ENCODE results near the gene PPP1R26. TPM values are rescaled to one million over a fixed set of nuclear protein-coding genes. Genes with fewer than 3 reads are reported as not detected.
A peak's percentile ranks its signal among the peaks of the same experiment; 100 is the strongest.

Gene PPP1R26
- total and polyA plus RNA-seq, 9 of the 15 experiments (the other 6 are each of a cell fraction or from before 2014, with no cell fraction given): 0.77 to 26.8 (median 9.3) TPM

DNA sequence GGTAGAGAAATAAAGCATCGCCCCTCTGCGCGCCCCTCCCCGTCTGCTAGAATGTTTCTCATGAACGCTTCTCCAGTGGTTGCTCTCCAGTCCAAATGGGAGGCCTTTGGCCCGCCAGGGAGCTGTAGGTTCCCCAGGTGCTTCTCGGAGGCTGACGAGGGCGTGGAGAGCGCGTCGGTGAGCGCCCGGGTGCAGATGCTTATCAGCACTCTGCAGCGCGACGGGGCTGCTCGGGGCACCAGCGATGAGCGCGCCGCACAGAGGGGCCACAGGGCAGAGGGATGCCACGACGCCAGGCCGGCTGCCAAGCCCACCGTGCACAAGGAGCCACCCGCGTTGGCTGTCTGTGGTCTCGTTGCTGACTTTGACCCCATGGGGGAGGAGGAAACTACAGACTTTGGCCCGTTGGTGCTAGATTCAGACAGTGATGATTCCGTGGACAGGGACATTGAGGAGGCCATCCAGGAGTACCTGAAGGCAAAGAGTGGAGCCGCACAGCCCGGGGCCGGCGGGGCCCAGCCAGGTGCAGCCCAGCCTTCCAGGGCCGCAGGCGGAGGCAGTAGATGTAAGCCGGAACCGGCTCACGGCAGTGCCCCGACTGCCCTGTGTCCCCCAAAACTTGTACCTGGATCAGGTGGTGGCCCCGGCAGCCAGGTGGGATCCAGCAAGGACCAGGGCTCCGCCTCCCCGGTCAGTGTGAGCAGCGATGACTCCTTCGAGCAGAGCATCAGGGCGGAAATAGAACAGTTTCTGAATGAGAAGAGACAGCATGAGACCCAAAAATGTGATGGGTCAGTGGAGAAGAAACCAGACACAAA lies 5.1 kb downstream of the PPP1R26 start:
- H3K9me1 ChIP-seq (ENCODE audit: control insufficient read depth, insufficient read depth, low read length): no peaks in the 10 kb centered on the region
- no peak overlapping the region for H2AFZ ChIP-seq (ENCODE audit: low read depth, low read length)
- ATAC-seq (no peak), FAIRE-seq (no peak), DNase-seq (ENCODE audit: extremely low read depth in 1 of 4, low spot score in 3 of 4) (no peak)
- no peaks in the 10 kb centered on the region for H3K9me3 ChIP-seq (replicated peaks; ENCODE audit: control insufficient read depth, insufficient read depth, low read depth, low read length)
- BruUV-seq (replicated peaks): no TSS peak
- ChIA-PET POLR2A (no interaction called here), CTCF (ENCODE audit: low intra/inter-chr PET ratio) (no interaction called here)
- H3K27me3 ChIP-seq (ENCODE audit: control insufficient read depth in 2 of 2, insufficient read depth in 2 of 2, low read length in 2 of 2): no peaks in the 10 kb centered on the region
- no peak overlapping the region for H3K27ac ChIP-seq (ENCODE audit: extremely low read depth, low read depth, low read length)
- H3K79me2 ChIP-seq (ENCODE audit: control insufficient read depth, insufficient read depth, low read length): peaks cover 18% of the 10 kb centered on the region
- H3K4me3 ChIP-seq: no peak overlapping the region
- no peak overlapping the region for H3K9ac ChIP-seq (ENCODE audit: insufficient read depth in 1 of 2, low read depth in 2 of 2, low read length in 2 of 2)
- in situ Hi-C loops (cut with MboI): no loop called here
- H3K36me3 ChIP-seq (ENCODE audit: control insufficient read depth, insufficient read depth, low read length): peaks cover 51% of the 10 kb centered on the region; the same call in 1 of the 3 replicates
- no peaks in the 10 kb centered on the region for H4K20me1 ChIP-seq (replicated peaks; ENCODE audit: control insufficient read depth, insufficient read depth, low read length)
- no peak overlapping the region for H3K4me2 ChIP-seq (ENCODE audit: insufficient read depth, low read length)
- H3K4me1 ChIP-seq (replicated peaks in 1 of 2; ENCODE audit: control insufficient read depth in 2 of 2, insufficient read depth in 2 of 2, low read length in 2 of 2): peaks cover 4 to 25% of the 10 kb centered on the region in 2 experiments; a peak in 4 of 5 replicates
- intact Hi-C loops (cut with micrococcal nuclease): no loop called here
- WGBS (ENCODE audit: insufficient coverage, low coverage, missing lambda C conversion rate): 95% methylated on average over 36 of the region's 47 CpGs
- no peak for TF ChIP-seq PTBP1 (IDR thresholded peaks at IDR 0.05; ENCODE audit: low read depth, low read length)
- TF ChIP-seq, protein P1, sequence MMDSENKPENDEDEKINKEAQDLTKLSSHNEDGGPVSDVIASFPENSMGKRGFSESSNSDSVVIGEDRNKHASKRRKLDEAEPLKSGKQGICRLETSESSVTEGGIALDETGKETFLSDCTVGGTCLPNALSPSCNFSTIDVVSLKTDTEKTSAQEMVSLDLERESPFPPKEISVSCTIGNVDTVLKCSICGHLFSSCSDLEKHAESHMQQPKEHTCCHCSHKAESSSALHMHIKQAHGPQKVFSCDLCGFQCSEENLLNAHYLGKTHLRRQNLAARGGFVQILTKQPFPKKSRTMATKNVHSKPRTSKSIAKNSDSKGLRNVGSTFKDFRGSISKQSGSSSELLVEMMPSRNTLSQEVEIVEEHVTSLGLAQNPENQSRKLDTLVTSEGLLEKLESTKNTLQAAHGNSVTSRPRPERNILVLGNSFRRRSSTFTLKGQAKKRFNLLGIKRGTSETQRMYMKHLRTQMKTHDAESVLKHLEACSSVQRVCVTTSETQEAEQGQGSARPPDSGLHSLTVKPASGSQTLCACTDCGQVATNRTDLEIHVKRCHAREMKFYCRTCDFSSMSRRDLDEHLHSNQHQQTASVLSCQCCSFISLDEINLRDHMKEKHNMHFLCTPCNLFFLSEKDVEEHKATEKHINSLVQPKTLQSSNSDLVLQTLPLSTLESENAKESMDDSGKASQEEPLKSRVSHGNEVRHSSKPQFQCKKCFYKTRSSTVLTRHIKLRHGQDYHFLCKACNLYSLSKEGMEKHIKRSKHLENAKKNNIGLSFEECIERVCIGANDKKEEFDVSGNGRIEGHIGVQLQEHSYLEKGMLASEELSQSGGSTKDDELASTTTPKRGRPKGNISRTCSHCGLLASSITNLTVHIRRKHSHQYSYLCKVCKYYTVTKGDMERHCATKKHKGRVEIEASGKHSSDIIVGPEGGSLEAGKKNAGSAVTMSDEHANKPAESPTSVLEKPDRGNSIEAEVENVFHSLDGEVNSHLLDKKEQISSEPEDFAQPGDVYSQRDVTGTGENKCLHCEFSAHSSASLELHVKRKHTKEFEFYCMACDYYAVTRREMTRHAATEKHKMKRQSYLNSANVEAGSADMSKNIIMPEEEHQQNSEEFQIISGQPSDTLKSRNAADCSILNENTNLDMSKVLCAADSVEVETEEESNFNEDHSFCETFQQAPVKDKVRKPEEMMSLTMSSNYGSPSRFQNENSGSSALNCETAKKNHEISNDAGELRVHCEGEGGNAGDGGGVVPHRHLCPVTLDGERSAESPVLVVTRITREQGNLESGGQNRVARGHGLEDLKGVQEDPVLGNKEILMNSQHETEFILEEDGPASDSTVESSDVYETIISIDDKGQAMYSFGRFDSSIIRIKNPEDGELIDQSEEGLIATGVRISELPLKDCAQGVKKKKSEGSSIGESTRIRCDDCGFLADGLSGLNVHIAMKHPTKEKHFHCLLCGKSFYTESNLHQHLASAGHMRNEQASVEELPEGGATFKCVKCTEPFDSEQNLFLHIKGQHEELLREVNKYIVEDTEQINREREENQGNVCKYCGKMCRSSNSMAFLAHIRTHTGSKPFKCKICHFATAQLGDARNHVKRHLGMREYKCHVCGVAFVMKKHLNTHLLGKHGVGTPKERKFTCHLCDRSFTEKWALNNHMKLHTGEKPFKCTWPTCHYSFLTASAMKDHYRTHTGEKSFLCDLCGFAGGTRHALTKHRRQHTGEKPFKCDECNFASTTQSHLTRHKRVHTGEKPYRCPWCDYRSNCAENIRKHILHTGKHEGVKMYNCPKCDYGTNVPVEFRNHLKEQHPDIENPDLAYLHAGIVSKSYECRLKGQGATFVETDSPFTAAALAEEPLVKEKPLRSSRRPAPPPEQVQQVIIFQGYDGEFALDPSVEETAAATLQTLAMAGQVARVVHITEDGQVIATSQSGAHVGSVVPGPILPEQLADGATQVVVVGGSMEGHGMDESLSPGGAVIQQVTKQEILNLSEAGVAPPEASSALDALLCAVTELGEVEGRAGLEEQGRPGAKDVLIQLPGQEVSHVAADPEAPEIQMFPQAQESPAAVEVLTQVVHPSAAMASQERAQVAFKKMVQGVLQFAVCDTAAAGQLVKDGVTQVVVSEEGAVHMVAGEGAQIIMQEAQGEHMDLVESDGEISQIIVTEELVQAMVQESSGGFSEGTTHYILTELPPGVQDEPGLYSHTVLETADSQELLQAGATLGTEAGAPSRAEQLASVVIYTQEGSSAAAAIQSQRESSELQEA (IDR thresholded peaks at IDR 0.05; ENCODE audit: low read depth): no peak
- TF ChIP-seq GTF2E2 (tag; IDR thresholded peaks at IDR 0.05): no peak
- TF ChIP-seq POLR2G (IDR thresholded peaks at IDR 0.05; ENCODE audit: low read depth, low read length): 0 out of 2 replicates have a peak, but pooled peaks have one; percentile 19
- TF ChIP-seq, protein P2, sequence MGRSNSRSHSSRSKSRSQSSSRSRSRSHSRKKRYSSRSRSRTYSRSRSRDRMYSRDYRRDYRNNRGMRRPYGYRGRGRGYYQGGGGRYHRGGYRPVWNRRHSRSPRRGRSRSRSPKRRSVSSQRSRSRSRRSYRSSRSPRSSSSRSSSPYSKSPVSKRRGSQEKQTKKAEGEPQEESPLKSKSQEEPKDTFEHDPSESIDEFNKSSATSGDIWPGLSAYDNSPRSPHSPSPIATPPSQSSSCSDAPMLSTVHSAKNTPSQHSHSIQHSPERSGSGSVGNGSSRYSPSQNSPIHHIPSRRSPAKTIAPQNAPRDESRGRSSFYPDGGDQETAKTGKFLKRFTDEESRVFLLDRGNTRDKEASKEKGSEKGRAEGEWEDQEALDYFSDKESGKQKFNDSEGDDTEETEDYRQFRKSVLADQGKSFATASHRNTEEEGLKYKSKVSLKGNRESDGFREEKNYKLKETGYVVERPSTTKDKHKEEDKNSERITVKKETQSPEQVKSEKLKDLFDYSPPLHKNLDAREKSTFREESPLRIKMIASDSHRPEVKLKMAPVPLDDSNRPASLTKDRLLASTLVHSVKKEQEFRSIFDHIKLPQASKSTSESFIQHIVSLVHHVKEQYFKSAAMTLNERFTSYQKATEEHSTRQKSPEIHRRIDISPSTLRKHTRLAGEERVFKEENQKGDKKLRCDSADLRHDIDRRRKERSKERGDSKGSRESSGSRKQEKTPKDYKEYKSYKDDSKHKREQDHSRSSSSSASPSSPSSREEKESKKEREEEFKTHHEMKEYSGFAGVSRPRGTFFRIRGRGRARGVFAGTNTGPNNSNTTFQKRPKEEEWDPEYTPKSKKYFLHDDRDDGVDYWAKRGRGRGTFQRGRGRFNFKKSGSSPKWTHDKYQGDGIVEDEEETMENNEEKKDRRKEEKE (IDR thresholded peaks at IDR 0.05; ENCODE audit: borderline replicate concordance in 1 of 2, control insufficient read depth in 1 of 2, low read depth in 2 of 2, low read length in 1 of 2): no peak
- peak; percentile 12; the same call in 1 of the 2 replicates for TF ChIP-seq RBFOX2 (IDR thresholded peaks at IDR 0.05; ENCODE audit: low read depth, low read length)
- no peak for TF ChIP-seq NR2C2 (CRISPR knock-in tag; IDR thresholded peaks at IDR 0.05)
- no peak for TF ChIP-seq NR2C2 (tag; IDR thresholded peaks at IDR 0.05)

All from K562 (cell line).